Endothelial cell of hepatic sinusoid (primary cell): Measurements from ENCODE around the gene SLFN5.
"Not testable (repeated sequence)": the region's sequence is repeated elsewhere in the genome, so short reads cannot be mapped to it uniquely, and the experiment has no call there.

Source experiments
- in situ Hi-C: cut with HindIII; loops from 2 replicates; pipeline ENCODE4 v1.10.0; 2017; ENCODE audit warnings: low sequenced_read_pairs

SLFN5 gene

GRCh38 chr17:35241520-35241919 lies 1.4 kb upstream of the SLFN5 start:
- in situ Hi-C loops, result no loop called here

GRCh38 chr17:35242158-35242804 lies 591 bp upstream of the SLFN5 start:
- in situ Hi-C loops, result no loop called here

GRCh38 chr17:35243561-35244340 lies 879 bp downstream of the SLFN5 start:
- in situ Hi-C loops, result no loop called here

GRCh38 chr17:35244341-35245195 lies 1.7 kb downstream of the SLFN5 start:
- in situ Hi-C loops, result no loop called here

- in situ Hi-C loops, result no loop called here
Measured at GRCh38 chr17:35245196-35245486, 2.3 kb downstream of the SLFN5 start.

- in situ Hi-C loops, result no loop called here
Measured at GRCh38 chr17:35252651-35253050, 9.8 kb downstream of the SLFN5 start.

- in situ Hi-C loops, result no loop called here
Measured at GRCh38 chr17:35254107-35254773, 11.4 kb downstream of the SLFN5 start.

GRCh38 chr17:35255316-35255715 lies 12.4 kb downstream of the SLFN5 start:
- in situ Hi-C loops, result no loop called here

- in situ Hi-C loops, result no loop called here
Measured at GRCh38 chr17:35256629-35257028, 13.8 kb downstream of the SLFN5 start.

- in situ Hi-C loops, result no loop called here
Measured at GRCh38 chr17:35257208-35257659, 14.4 kb downstream of the SLFN5 start.

- in situ Hi-C loops, result no loop called here
Measured at GRCh38 chr17:35259001-35259400, 16.1 kb downstream of the SLFN5 start.

- in situ Hi-C loops, result no loop called here
Measured at GRCh38 chr17:35265071-35265470, 22.2 kb downstream of the SLFN5 start.

GRCh38 chr17:35265566-35266141 lies 22.8 kb downstream of the SLFN5 start:
- in situ Hi-C loops, result no loop called here

GRCh38 chr17:35274167-35275066 lies 31.5 kb downstream of the SLFN5 start:
- in situ Hi-C loops, result not testable (repeated sequence)

GRCh38 chr17:35278454-35278853 lies 35.6 kb downstream of the SLFN5 start:
- in situ Hi-C loops, result not testable (repeated sequence)

- in situ Hi-C loops, result not testable (repeated sequence)
Measured at GRCh38 chr17:35278876-35279275, 36.0 kb downstream of the SLFN5 start.

GRCh38 chr17:35283767-35284166 lies 40.9 kb downstream of the SLFN5 start:
- in situ Hi-C loops, result no loop called here

- in situ Hi-C loops, result no loop called here
Measured at GRCh38 chr17:35284955-35285354, 42.1 kb downstream of the SLFN5 start.

GRCh38 chr17:35286120-35286781 lies 43.4 kb downstream of the SLFN5 start:
- in situ Hi-C loops, result no loop called here
